GM19372 (cell line): ENCODE measurements around the gene RTN3.
A peak's percentile ranks its signal among the peaks of the same experiment; 100 is the strongest.
"Not testable (repeated sequence)": the region's sequence is repeated elsewhere in the genome, so short reads cannot be mapped to it uniquely, and the experiment has no call there.

Experiments used
- ATAC-seq: cut with Tn5 transposase; IDR thresholded peaks from one replicate; pipeline ENCODE4 v1.9.1; 2021; ENCODE audit warnings: mild to moderate bottlenecking, low read depth, moderate library complexity; ENCODE audit not compliant: unreplicated experiment

Gene RTN3

GRCh38 chr11:63766531-63767235 lies 85.4 kb downstream of the RTN3 start:
- ATAC-seq, result no peak

GRCh38 chr11:63767267-63767564 lies 85.9 kb downstream of the RTN3 start:
- no peak for ATAC-seq

GRCh38 chr11:63767565-63768236 lies 86.4 kb downstream of the RTN3 start:
- ATAC-seq, result no peak

DNA sequence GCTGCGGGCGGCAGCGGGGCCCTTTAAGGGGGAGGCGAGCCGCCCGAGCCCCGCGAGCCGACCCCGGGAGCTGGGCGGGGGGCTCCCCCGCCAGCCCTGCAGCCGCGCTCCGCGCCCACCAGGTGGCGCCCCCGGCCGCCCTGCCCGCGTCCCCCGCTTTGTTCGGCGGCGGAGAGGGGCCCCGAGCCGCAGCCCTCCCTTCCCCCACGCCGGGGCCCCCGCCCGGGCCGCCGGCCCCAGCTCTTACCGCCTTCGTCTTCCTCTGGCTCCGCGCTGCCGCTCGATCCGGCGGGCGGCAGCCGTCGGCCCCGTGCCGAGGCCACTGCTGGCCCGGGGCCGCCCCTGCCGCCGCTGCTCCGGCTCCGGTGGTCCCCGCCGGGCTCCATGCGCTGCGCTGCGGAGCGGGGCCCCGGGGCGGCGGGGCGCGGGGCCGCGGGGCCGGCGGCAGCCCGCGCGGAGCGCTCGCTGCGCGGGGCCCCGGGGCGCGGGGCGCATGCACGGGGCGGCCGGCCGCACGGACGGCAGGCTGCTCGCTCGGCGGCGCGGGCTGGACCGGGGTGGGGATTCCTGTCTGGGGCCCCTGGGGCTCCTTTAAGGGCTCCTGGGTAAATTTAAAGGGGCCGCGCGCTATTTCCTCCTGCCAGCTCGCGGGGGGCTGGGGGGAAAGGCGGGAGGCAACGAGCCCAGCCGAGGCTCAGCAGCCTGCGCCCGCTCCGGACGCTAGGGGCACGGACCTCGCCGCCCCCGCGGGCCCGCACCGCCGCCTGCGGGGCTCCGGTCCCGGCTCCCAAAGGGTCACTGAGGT lies 87.1 kb downstream of the RTN3 start, which contains the start of gene ZFTA:
TSS of gene ZFTA (minus strand) at position 539 of the 805 bp plus-strand sequence. CDS start at position 386, 153 bp downstream.
- ATAC-seq, result peak; percentile 52

- peak; percentile 44 for ATAC-seq
These were observed 87.9 kb downstream of the RTN3 start for GRCh38 chr11:63769042-63769713.

DNA sequence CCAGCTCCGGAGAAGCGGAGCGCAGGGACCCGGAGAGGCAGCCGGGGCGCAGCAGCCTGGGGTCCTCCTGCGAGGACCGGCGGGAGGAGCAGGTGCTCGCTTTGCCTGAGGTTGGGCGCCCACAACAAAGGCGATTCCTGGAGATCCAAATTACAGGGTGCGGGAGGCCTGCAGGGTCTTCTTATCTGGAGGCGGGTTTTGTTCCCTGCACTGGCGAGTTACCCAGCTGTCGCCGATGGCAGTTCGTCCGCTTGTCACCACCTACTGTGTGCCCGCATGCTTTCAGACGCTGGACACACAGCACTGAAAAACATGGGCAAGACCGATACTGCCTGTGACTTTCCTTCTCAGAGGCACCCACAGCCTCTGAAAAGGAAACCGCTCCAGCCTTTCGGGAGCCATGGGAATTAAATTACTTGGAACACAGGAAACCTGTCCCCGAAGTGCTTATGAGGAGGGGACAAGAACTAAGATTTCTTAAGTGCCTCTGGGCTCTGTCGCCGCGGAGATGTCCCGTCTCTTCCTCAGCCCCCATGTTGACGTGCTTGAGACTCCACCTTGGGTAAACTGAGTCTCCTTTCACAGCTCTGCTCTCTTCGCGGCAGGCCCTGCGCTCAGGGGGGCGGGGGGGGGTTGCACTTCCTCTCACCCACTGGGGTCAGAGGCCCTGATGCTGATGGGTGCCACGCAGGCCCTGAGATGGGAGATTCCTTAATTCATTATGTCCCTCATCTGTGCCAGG lies 88.6 kb downstream of the RTN3 start:
- ATAC-seq, result no peak

- no peak for ATAC-seq
These were observed 89.5 kb downstream of the RTN3 start for GRCh38 chr11:63770763-63771162.

DNA sequence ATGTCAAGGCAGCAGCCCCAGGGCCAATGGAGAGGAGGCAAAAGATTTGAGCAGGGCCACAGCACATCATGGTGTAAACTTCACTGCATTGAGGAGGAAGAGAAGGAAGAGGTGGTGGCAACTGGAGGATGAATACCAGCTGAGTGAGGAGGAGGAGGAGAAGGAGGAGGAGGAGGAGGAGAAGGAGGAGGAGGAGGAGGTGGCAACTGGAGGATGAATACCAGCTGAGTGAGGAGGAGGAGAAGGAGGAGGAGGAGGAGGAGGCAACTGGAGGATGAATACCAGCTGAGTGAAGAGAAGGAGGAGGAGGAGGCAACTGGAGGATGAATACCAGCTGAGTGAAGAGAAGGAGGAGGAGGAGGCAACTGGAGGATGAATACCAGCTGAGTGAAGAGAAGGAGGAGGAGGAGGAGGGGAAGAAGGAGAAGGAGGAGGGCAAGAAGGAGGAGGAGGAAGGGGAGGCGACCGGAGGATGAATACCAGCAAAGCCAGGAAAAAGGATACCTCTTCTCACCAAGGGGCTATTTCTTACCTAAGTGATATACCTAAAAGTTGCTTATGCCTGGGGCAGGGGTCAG lies 90.5 kb downstream of the RTN3 start:
- not testable (repeated sequence) for ATAC-seq

DNA sequence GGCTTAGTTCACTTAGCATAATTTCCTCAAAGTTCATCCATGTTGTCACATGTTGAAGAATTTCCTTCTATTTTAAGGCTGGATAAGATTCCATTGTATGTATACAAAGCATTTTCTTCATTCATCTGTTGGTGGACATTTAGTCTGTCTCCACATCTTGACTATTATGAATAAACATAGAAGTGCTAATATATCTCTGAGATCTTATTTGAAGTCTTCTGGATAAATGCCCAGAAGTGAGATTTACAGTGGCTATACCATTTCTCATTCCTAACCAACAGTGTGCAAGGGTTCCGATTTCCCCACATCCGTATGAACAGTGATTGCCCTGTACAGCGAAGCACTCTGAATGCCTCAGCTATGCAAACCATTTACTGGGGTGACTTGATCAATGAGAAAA lies 93.9 kb downstream of the RTN3 start:
- no peak for ATAC-seq

DNA sequence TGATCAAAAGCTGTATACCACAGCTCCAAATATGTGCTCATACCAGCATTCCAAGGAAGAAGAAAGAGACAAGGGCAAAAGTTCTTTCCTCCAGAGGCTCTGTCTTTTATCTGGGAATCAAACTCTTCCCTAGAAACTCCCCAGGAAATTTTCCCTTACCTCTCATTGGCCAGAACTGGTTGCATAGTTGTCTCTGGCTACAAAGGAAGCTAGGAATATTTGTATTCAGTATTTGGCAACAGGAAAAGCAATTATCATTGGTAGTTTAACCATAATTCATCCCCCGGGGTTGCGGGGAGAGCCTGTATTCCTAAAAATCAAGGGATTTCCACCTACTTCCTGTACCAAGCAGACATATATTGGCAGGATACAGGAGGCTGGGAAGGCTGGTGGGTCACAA lies 97.7 kb downstream of the RTN3 start:
- no peak for ATAC-seq

DNA sequence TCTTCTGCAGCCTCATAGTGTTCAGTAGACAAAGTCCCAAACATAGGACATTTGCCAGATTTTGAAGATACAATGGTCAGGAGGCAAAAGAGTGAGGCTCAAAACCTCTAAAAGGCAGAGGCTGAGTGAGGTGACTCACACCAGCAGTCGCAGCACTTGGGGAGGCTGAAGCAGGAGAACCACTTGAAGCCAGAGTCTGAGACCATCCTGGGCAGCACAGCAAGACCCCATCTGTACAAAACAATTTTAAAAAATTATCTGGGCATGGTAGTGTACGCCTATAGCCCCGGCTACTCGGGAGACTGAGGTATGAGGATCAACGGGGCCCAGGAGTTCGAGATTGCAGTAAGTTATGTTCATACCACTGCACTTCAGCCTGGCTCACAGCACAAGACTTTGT lies 101.4 kb downstream of the RTN3 start:
- ATAC-seq, result no peak

DNA sequence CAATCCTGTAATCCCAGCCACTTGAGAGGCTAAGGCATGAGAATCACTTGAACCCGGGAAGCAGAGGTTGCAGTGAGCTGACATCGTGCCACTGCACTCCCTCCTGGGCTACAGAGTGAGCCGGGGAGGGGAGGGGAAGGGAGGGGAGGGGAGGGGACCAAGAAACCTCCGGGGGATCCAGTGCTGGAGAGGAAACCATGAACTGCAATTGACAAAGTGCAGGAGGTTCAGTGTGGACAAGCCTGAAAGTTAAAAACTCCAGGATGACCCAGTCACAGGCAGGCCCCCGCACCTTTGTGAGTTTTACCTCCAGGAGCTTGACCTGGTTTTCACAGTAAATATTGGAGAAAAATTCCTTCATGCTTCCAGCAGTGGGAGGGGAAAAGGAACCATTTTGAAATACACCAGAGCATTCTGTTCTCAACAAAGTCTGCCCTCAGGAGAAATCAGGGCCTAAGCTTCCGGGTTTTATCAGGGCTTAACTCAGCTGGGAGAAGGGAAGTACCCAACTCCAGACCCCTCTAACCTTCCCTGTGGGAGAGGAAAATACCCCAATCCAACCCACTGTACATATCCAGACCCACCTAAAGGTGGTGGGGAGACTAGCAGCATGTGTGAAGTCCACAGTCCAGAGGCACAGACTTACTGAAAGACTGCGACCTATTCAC lies 102.8 kb downstream of the RTN3 start:
- ATAC-seq, result no peak

DNA sequence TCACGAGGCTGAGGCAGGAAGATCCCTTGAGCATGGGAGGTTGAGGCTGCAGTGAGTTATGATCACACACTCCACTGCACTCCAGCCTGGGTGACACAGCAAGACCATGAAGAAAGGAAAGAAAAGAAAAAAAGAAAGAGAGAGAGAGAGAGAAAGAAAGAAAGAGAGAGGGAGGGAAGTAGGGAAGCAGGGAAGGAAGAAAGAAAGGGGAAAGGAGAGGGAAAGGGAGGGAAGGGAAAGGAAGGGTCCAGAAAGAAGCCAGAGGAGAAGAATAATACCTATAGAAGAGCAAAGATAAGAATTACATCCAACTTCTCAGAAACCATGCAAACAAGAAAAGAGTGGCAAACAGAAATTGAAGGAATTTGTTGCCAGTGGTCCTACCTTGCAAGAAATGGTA lies 104.5 kb downstream of the RTN3 start:
- ATAC-seq, result no peak

DNA sequence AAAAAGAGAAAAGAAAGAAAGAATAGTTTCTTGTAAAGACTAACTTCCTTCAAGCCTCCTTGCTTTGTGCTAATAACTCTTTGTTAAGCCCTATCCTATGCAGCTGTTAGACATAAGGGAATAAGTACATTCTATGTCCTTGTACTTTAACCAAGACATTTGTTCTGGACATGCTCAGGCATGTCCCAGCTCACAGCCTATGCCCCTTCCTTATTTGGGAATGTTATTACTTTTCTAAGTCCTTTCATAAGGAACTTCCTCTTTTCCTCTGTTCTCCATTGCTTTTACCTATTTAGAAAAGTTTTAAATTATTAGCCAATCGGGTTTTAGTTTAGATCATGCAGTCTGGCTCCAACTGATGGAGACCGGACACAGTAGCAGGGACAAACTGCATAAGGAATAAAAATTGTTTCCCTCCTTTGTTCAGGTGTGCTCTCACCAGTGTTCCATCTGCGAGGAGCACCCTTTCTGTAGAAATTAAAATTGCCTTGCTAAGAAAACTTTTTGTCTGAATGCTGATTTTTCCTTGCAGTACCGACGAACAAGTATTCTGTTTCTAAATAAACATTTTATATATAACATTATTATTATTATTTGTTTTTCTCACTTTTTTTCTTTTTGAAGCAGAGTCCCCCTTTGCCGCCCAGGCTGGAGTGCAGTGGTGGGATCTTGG lies 110.3 kb downstream of the RTN3 start:
- ATAC-seq, result no peak

- no peak for ATAC-seq
These were observed 111.9 kb downstream of the RTN3 start for GRCh38 chr11:63793161-63793560.

DNA sequence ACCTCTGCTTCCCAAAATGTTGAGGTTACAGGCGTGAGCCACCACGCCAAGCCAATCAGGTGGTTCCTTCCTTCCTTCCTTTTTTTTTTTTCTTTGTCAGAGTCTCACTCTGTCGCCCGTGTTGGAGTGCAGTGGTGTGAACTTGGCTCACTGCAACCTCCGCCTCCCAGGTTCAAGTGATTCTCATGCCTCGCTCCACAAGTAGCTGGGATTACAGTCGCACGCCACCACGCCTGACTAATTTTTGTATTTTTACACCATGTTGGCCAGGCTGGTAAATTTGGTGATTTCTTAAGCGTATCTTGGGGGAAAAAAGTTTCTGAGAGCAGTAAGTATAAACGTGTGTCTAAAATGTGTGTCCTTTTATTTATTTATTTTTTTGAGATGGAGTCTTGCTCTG lies 113.8 kb downstream of the RTN3 start:
- ATAC-seq, result no peak

DNA sequence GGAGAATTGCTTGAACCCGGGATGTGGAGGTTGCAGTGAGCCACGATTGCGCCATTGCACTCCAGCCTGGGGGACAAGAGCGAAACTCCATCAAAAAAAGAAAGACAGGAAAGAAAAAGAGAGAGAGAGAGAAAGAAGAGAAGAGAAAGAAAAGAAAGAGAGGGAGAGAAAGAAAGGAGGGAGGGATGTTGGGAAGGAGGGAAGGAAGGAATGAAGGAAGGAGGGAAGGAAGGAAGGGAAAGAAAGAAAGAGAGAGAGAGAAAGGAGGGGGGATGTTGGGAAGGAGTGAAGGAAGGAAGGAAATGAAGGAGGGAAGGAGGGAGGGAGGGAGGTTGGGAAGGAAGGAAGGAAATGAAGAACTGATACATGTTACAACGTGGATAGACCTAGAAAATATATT lies 119.6 kb downstream of the RTN3 start:
- ATAC-seq, result no peak

DNA sequence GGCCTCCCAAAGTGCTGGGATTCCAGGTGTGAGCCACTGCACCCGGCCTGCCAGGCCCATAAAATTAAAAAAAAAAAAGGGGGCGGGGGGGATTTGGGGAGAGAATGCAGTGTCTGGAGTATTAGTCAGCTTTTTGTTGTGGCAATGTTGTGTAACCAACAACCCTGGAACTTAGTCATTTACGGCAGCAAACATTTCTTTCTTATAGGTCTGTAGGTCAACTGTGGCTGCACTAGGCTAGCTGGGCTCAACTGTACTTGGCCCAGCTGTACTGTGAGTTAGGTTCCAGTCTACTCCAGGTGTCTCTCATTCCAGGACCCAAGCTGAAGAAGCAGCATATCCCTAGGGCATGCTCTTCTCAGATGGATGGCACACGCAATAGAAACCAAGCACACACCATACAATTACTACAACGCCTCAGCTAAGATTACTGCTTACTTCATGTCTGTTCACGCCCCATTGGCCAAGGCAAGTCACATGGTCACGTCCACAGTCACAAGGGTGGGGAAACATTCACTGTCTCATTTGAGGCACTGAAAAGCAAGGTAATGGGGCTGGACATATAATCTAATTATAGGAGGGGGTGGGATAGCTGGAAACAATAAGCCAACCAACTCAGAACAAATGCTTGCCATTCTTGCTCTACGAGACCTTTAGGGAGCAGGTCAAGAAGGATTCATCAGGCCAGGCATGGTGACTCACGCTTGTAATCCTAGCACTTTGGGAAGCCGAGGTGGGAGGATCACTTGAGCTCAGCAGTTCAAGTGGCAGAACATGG lies 121.5 kb downstream of the RTN3 start:
- no peak for ATAC-seq
